ENCODE results near the gene OR10G7.

OR10G7 gene, protein sequence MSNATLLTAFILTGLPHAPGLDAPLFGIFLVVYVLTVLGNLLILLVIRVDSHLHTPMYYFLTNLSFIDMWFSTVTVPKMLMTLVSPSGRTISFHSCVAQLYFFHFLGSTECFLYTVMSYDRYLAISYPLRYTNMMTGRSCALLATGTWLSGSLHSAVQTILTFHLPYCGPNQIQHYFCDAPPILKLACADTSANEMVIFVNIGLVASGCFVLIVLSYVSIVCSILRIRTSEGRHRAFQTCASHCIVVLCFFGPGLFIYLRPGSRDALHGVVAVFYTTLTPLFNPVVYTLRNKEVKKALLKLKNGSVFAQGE

DNA sequence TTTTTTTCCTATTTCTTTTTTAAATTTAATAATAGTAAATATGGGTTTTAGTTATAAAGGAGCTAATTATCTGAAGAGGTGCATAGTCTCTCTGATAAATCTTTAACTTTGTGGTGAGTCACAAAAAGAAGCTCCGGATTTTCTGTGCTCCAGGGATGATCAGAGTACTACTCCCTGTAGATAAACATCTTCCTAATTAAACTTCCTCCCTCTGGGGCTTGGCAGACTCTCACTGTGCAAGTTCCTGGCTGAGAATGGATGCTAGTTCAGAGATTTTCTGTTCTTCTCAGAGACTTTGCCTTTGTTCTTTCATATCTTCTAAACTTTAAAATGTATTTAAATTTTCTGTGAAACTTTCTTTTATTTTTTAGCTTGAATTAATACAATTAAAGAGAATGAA lies at the start of gene OR10G7:
Gene OR10G7 (minus strand): TSS at position 72 of the 400 bp plus-strand sequence. CDS start 2,324 bp downstream, outside the sequence.
- no peak for DNase-seq

GRCh38 chr11:124085997-124086846 lies 45.1 kb upstream of the OR10G7 start:
- DNase-seq = no peak

- DNase-seq = no peak
These were observed 44.5 kb upstream of the OR10G7 start for GRCh38 chr11:124085583-124085982.

DNA sequence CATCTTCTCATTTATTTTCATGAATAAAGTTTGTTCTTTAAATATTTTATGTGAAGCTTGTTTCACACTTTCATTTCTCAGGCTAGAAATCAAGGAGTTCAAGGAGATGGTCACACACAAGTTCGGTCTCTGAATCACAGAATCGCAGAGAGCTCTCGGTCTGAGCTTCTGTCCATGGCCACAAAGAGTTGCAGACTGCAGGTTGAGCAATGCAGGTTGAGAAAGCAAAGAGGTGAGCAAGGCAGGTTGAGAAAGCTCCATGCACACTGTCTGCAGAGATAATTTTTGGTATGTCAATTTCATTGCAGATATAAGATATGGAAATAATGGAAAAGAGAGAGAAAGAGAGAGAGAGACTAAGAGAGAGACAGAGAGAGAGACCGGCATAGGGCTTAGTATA lies 41.2 kb upstream of the OR10G7 start:
- no peak for DNase-seq

DNA sequence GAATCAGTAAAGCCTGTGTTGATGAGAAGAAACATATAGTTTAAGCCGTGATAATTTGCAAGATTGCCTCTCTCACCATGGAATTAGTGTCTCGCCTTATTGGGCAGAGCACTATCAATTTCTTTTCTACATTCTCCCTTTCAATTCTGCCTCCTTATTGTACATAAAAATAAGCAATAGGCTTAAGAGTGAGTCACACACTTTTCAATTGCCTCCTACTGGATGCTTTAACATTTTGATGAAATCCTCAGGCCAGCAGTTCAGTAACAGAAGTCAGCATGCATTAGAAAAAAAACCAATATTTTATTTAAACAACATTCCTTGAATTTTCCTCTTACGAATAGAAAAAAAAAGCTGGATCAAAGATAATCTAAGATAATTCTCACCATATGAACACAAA lies 40.4 kb upstream of the OR10G7 start:
- no peak for DNase-seq

DNA sequence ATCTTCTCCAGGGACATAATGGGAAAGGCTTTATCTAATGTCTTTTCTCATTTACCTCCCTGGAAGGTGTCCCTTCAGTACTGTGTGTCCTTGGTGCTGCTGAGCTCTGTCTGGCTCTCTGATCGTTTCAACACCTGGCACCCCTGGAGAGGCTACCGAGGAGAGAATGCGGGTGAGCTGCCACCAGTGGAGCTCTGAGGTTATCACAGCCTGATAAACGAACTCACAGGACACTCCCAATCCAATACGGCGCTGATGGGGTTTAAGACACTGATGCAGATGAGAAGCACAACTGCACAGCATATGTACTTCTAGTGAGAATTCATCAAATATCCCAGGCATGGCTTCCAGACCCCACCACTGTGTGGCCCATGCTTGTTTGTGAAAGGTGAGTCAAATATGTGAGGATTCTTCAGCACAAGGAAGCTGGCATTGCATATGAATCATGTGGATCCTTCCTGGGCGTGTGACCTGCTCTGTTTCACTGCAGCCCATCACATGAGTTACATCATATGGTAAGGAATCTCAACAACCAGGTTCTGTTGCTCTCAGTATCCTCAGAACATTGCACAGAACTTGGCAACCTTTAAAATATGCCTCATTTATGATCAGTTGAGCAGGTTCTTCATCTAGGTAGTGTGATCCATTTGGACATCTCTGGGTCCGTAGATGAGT lies 39.3 kb upstream of the OR10G7 start:
- no peak for DNase-seq

DNA sequence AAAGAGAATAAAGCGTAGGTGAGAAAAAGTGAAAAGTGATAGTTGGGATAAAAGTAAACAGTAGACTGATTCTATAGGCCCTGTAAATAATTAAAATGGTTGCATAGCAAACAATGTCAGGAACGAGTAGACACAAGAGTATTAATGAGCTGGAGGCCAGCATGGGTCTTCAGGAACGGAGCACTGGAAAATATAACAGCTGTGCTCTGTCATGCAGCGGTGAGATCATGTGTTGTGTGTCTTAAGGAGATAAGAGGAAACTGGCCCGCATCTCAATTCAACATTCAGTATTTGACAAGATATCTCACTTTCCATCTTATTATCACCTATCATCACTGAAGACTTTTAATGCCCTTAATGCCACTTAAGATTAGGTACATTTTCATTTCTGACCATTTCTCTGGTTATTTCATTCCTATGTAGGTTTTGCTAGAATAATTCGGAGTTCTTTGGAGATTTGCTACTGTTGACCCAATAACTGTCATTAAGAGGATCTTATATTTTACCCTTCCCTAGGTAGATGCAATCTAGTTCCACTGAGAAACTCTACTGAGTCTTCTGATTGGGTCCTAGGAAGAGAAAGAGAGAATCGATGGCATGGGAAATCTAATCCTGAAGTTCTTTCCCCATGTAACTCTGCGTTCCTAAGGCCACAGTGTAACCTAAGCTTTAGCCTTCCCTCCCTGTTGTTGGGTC lies 38.7 kb upstream of the OR10G7 start:
- DNase-seq = no peak

GRCh38 chr11:124078591-124078990 lies 37.5 kb upstream of the OR10G7 start:
- DNase-seq = no peak

GRCh38 chr11:124077266-124077665 lies 36.1 kb upstream of the OR10G7 start:
- DNase-seq = no peak

GRCh38 chr11:124075841-124076651 lies 34.9 kb upstream of the OR10G7 start:
- DNase-seq = no peak

GRCh38 chr11:124075492-124075840 lies 34.3 kb upstream of the OR10G7 start:
- DNase-seq = no peak

- no peak for DNase-seq
These were observed 33.4 kb upstream of the OR10G7 start for GRCh38 chr11:124074554-124074953.

DNA sequence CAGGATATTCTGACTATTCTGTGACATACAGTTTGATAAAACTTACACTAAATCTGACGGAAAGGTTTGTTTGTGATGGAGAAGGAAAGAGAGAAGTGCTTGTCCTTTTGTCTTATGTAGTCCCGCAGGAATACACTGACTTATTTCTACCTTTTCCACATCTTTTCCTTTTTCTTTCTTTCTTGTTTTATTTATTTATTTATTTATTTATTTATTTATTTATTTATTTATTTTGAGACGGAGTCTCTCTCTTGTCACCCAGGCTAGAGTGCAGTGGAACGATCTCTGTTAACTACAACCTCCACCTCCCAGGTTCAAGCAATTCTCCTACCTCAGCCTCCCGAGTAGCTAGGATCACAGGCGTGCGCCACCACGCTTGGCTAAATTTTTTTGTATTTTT lies 31.0 kb upstream of the OR10G7 start:
- DNase-seq = no peak

- no peak for DNase-seq
These were observed 30.5 kb upstream of the OR10G7 start for GRCh38 chr11:124071623-124071948.

GRCh38 chr11:124070915-124071622 lies 29.9 kb upstream of the OR10G7 start:
- peak; percentile 30 for DNase-seq

DNA sequence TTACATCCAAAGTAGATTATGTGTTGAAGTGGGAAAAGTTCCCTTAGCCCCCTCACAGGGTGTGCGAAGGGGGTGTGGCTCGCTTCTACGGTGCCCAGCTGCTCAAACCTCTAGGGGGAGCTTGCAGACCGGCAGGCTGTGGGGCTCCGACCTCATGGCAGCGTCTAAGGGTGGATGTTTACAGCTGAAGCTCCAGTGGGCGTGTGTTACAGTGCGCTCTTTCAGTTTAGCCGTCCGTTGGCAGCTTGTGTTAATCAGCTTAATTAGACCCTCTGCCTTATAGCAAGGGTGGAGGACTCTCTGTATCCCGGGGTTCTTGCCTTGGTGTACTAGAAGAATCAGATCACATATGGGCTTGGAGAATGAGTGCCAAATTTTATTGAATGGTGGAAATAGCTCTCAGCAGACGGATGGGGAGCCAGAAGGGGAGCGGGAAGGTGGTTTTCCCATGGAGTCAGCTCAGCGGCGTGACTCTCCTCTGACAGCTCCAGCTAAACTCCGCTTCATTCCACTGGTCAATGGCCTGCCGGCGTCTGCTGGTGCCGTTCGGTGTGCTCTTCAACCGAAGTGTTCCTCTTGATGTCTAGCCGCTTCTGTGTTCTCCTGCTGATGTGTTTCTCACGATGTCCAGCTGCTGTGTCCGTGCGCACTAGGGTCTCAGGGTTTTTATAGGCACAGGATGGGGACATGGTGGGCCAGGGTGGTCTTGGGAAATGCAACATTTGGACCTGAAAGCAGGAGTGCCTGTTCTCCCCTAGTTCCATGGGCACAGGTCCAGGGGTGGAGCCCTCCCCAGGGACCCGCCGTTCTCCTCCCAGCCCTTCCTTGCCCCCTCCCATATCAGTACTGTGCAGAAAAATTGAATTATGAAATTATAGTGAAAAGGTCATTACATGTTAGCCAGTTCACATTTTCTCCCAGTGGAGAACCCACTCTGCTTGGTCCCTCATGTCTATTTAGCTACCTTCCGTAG lies 28.6 kb upstream of the OR10G7 start:
- DNase-seq = peak; percentile 38

DNA sequence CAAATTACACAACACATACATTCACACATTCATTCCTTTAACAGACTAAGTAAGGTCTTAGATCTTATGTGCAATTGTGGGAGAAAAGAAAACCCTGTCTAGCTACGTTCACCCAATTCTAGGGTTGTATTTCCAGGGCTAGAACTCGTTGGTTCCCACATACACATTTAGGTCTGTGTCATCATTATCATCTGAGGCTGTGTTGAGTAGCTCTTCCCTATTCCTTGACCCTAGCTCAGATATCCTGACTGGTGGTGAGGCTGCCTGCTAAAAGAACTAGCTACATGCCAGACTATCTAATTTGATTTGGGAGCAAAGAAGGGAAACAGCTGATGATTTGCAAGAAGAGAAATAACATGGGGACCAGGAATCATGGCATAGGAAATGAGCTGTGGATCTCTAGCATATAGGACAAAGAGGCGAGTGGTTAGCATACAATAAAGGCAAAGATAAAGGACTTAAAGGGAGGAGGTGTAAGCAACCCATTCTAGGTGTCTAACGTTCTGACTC lies 27.5 kb upstream of the OR10G7 start:
- no peak for DNase-seq

GRCh38 chr11:124052966-124053365 lies 11.8 kb upstream of the OR10G7 start:
- no peak for DNase-seq

DNA sequence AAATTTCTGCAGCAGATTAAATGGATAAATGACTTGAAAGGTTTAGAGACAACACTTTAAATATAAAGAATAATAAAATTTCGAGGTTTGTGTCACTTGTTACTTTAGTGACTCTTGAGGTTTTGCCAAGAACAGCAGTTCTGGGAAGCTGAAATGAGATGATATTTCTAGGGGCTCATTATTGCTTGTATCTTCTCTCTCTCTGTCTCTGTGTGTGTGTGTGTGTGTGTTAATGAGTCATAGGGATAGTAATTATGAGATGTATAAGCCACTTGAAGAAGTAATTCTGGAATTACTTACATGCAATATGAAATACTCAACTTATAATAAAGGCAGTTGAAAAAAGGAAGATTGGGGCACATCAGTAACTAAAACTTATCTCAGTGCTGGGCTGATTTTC lies 9.6 kb upstream of the OR10G7 start:
- no peak for DNase-seq

DNA sequence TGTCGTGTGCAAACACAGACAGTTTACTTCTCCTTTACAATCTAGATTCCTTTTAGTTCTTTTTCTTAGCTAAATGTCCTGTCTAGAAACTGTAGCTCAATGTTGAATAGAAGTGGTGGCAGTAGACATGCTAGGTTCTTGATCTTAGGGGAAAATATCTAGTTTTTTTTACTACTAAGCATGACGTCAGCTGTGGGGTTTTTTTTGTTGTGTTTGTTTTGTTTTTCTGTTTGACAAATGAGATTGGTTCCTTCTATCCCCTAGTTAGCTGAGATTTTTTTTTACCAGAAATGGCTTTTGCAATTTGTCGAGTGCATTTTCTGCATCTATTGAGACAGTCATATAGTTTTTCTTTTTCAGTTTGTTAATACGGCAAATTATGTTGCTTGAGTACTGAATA lies 2.3 kb upstream of the OR10G7 start:
- no peak for DNase-seq
